ENCODE measurements around the gene REG1B. TPM values are rescaled to one million over a fixed set of nuclear protein-coding genes. Genes with fewer than 3 reads are reported as not detected.

REG1B gene
- total RNA-seq, result not detected

GRCh38 chr2:79087785-79088364 lies at the start of gene REG1B:
REG1B (minus strand) TSS chr2:79087993; CDS start chr2:79087612, 381 bp downstream.

DNA sequence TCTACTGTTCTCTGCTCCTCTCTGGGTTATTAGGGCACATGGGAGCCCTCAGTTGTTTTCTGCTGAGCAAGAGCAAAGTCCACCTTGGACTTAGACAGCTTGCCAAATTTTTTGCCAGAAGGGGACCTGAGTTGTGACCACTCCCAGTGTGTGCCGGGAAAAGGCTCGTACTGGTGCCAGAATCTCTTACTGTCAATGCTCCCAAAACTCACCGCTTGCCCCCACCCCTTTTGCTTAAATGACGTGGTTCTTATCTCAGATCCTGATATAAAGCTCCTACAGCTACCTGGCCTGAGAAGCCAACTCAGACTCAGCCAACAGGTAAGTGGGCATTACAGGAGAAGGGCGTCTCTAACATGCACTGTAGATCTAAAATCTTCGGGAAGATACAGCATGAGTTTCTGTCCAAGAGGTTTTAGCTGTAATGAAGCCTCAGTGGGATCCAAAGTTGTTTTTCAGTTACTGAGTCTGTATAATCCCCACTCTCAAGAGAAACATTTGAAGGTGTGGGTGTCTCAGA lies 32.5 kb upstream of the REG1B start, which contains the start of gene REG1A:
TSS of gene REG1A (plus strand) at position 295 of the 520 bp plus-strand sequence. CDS start 374 bp downstream, outside the sequence.

Other genes with a start within 250 kb of the REG1B start
- gene REG3G, start 62.3 kb downstream of the REG1B start, total RNA-seq, result not detected
- not detected for gene REG1A, start 32.5 kb upstream of the REG1B start, total RNA-seq
- not detected for gene REG3A, start 71.8 kb upstream of the REG1B start, total RNA-seq

All from parietal lobe (tissue), 1 donor.